ENCODE results near the gene NOL9.
A peak's percentile ranks its signal among the peaks of the same experiment; 100 is the strongest.

- TF ChIP-seq GATAD2A (CRISPR knock-in tag; IDR thresholded peaks at IDR 0.05) (no peak), SAFB2 (CRISPR knock-in tag; IDR thresholded peaks at IDR 0.05; ENCODE audit: borderline replicate concordance, low read depth) (no peak), CTCF (CRISPR knock-in tag; IDR thresholded peaks at IDR 0.05) (peak; percentile 20; the same call in 1 of the 2 replicates), FOXK1 (CRISPR knock-in tag; IDR thresholded peaks at IDR 0.05; ENCODE audit: borderline replicate concordance, low read depth) (no peak), ZNF362 (CRISPR knock-in tag; IDR thresholded peaks at IDR 0.05; ENCODE audit: borderline replicate concordance) (no peak), ZGPAT (CRISPR knock-in tag; IDR thresholded peaks at IDR 0.05) (no peak), ZNF720 (CRISPR knock-in tag; IDR thresholded peaks at IDR 0.05) (no peak), NFYC (CRISPR knock-in tag; IDR thresholded peaks at IDR 0.05) (no peak), ETS1 (CRISPR knock-in tag; IDR thresholded peaks at IDR 0.05) (no peak), EP300 (IDR thresholded peaks at IDR 0.05; ENCODE audit: low read depth in 2 of 2, low read length in 2 of 2) (no peak), EP300 (CRISPR knock-in tag; IDR thresholded peaks at IDR 0.05; ENCODE audit: borderline replicate concordance) (no peak), MEIS1 (CRISPR knock-in tag; IDR thresholded peaks at IDR 0.05; ENCODE audit: borderline replicate concordance) (no peak), ATF2 (CRISPR knock-in tag; IDR thresholded peaks at IDR 0.05) (no peak)
Observed at GRCh38 chr1:6501279-6501813, 53.0 kb downstream of the NOL9 start.
